HG03439 (cell line): ENCODE measurements around the gene WDR18.
"Not testable (repeated sequence)": the region's sequence is repeated elsewhere in the genome, so short reads cannot be mapped to it uniquely, and the experiment has no call there.

ENCODE experiments used
- ATAC-seq: cut with Tn5 transposase; IDR thresholded peaks from one replicate; pipeline ENCODE4 v1.9.1; 2021; ENCODE audit warnings: mild to moderate bottlenecking, moderate library complexity; ENCODE audit not compliant: unreplicated experiment

WDR18 gene

GRCh38 chr19:950352-951066, 33.6 kb upstream of the WDR18 start:
- ATAC-seq: no peak

DNA sequence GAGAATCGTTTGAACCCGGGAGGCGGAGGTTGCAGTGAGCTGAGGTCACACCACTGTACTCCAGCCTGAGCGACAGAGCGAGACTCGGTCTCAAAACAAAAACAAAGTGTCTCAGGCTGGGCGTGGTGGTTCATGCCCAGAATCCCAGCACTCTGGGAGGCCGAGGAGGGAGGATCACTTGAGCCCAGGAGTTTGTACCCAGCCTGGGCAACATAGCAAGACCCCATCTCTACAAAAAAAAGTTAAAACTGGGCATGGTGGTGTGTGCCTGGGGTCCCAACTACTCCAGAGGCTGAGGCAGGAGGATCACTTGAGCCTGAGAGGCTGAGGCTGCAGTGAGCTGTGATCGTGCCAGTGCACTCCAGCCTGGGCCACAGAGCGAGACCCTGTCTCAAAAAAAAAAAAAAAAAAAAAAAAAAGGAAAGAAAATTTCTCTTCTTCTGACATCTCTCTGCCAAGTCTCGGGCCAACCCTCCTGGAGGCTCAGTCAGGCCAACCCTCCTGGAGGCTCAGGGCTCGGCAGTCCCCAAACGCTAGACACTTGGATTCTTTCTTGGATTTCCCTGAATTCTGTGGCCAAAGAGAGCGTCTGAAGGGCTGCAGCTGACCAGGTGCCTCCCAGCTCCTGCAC, 32.0 kb upstream of the WDR18 start:
- ATAC-seq: no peak

GRCh38 chr19:952680-953444, 31.3 kb upstream of the WDR18 start:
- no peak for ATAC-seq

GRCh38 chr19:953445-954271, 30.5 kb upstream of the WDR18 start:
- ATAC-seq: no peak

DNA sequence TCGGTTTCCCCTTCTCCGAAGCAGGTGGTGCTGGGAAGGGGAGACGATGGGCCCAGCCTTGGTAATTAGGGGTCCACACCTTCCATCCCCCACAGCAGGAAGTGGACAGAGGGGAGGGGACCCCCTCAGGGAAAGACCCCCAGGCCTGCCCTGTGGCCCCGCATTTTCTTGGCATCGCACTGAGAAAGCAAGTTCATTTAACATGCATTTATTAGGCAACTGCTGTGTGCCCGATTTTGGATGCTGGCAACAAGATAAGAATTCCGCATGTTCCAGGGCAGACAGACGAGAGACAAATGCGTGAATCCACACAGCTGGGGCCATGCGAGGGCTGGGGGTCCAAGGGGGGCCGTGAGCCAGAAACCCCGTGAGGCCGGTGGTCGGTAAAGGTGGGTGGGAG, 29.9 kb upstream of the WDR18 start:
- no peak for ATAC-seq

DNA sequence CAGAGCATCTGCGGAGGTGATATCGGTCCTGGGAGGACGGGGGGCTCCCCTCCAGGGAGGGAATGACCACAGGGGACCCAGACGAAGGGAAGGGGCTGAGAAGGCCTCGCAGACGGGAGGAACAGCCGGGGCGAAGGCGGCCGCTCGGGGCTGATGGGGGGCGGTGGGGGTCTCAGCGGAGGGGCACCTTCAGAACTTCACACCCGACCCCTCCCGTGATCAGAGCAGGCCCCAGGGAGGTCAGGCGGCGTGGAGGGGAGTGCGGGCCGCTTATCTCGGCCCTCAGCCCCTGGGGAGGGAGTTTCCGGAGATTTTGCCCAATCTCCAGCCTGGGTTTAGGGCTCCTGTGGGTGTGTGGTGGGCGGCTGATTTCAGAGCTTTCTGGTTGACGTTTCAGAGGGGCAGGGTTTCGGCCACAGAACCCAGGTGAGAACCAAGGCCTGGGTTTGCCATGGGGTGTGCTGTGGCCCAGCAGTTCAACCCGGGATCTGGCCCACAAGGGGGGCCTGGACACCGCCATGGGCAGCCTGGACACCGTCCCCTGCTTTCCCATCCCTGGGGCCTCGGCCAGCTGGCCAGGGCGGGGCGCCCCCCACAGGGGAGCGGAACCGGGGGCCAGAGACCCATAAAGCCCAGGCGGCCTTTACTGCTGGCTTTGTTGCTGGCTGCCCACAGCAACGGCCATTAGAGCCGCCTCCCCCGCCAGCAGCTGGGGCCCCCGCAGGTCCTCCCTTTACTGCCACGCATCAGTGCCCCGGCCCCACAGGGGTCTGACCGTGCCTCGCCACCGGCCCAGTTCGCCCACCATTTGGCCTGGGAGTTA, 29.3 kb upstream of the WDR18 start:
- ATAC-seq: peak; percentile 54

DNA sequence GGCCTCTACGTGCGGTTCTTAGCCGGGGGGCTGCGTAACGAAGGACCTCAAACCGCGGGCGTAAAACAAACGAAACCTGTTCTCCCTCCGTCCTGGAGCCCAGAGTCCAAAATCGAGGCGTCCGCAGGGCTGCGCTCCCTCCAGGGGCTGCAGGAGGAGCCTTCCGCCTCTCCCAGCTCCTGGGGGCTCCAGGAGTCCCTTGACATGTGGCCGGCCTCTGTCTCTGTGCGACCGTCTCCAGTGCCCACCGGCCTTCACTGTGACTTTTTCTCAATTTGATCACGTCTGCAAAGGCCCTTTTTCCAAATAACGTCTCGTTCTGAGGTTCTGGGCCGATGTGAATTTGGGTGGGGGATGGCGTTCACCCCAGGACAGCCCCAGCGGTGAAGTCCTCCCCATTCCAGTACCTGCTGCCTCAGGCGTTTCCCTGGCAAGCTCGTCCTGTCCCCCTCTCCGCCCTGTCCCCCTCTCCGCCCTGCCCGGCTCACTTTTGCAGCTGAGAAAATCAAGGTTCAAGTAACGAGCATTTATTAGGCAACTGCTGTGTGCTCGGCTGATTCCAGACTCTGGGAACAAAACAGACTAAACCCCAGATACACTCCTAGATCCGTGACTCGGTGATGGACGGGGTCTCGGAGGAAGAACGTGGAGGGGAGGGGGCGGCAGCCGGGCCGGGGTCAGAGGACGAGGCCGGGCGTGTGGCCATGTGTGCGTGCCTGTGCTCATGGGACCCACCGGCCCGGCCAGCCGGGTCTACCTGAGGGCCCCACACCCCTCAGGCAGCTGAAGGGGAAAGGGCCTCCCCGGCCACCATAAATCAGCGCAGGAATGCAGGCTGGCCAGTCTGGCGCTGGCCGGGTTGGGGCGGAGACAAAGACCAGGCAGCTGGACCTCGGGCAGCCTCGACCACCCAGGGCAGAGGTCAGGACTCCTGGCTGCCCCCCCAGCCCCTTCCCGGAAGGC, 28.1 kb upstream of the WDR18 start:
- no peak for ATAC-seq

GRCh38 chr19:956766-957440, 27.2 kb upstream of the WDR18 start:
- no peak for ATAC-seq

DNA sequence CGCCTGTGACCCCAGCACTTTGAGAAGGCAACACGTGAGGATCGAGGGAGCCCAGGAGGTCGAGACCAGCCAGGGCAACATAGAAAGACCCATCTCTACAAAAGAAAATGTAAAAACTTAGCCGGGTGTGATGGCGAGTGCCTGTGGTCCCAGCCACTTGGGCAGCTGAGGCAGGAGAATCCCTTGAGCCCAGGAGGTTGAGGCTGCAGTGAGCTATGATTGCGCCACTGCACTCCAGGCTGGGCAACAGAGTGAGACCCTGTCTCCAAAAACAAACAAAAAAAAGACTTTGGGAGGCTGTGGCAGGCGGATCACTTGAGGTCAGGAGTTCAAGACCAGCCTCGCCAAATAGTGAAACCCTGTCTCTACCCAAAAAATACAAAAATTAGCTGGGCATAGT, 26.6 kb upstream of the WDR18 start:
- not testable (repeated sequence) for ATAC-seq

- no peak for ATAC-seq
These were observed 24.9 kb upstream of the WDR18 start for GRCh38 chr19:958967-959855.

- ATAC-seq: no peak
These were observed 24.1 kb upstream of the WDR18 start for GRCh38 chr19:960020-960419.

- ATAC-seq: no peak
These were observed 23.6 kb upstream of the WDR18 start for GRCh38 chr19:960601-960938.

GRCh38 chr19:961866-962620, 22.1 kb upstream of the WDR18 start:
- no peak for ATAC-seq

DNA sequence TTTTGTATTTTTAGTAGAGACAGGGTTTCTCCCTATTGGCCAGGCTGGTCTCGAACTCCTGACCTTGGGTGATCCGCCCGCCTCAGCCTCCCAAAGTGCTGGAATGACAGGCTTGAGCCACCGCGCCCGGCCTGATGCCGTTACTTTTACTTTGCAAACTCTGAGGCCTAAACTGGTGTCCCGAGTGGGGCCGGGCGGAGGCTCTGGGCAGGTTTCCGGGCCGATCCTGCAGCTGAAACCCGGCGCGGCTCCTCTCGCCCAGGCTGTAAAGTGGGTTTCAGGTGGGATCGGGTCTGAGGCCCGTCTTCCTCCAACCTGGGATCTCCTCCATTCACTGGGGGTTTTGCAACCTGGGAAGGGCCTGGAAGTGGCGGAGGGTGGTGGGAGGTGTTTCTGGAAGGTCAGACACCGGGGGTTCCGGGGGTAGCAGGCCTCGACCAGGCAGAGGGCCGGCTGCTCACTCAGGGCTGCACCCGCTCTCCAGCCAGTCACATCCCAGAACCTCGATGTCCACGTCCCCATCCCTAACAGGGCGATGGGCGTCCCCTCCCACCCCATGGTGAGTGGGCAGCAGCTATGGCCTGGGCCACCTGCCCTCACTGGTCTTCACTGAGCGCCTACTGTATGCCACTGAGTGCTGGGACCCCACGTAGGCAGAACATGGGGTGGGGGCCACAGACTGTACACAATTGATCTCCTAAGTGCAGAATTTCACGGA, 21.3 kb upstream of the WDR18 start:
- no peak for ATAC-seq

DNA sequence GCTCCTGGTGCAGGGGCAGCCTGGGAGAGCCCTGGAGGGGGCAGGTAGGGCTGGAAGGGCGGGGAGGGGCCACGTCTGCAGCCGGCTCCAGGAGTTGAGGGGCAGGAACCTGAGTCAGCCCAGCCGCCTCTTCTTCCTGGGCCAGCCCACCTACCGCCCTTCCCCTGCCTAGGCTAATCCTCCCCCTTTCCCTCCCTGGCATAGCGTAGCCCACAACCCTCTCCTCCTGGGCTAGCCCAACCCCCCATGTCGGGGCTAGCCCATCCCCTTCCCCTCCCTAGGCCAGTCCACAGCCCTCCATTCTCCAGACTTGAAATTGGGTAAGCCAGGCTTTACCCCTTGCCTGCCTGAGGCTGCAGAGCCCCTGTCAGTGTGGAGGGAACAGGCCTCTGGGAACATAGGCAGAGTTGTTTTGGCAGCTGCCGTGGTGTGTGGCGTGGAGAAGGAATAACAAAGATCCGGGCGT, 20.6 kb upstream of the WDR18 start:
- ATAC-seq: no peak

DNA sequence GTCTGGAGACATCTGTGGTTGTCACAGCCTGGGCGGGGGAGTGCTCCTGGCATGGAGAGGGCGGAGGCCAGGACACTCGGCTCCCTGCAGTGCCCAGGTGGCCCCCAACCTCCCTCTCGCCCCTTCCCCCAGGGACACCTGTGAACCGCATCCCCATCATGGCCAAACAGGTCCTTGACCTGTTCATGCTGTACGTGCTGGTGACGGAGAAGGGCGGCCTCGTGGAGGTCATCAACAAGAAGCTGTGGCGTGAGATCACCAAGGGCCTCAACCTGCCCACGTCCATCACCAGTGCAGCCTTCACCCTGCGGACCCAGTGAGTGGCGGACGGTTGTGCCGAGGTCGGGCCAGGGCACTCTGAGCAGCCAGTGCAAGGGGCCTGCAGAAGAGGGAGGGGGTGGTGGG, 20.0 kb upstream of the WDR18 start:
- no peak for ATAC-seq
